H9 (cell line): ENCODE results near the gene EPS8L3. TPM values are rescaled to one million over a fixed set of nuclear protein-coding genes. Genes with fewer than 3 reads are reported as not detected.
"Not testable (repeated sequence)": the region's sequence is repeated elsewhere in the genome, so short reads cannot be mapped to it uniquely, and the experiment has no call there.

ENCODE experiments used
- DNase-seq: peaks from one replicate; pipeline ENCODE4 v3.0.0-alpha.2; 2017
- H2AFZ ChIP-seq: one replicate; pipeline ENCODE4 v1.6.1; 2013; ENCODE audit warnings: mild to moderate bottlenecking, low read length, control low read depth, moderate library complexity
- H2AK5ac ChIP-seq: 2 replicates; pipeline ENCODE4 v1.6.1; 2013; ENCODE audit warnings: low read length, control low read depth, mixed read lengths; ENCODE audit not compliant: insufficient read length
- H2BK120ac ChIP-seq: one replicate; pipeline ENCODE4 v1.6.1; 2013; ENCODE audit warnings: low read depth, mild to moderate bottlenecking, low read length, control low read depth, inconsistent platforms; ENCODE audit not compliant: poor library complexity, severe bottlenecking
- H2BK12ac ChIP-seq: 2 replicates; pipeline ENCODE4 v1.6.1; 2013; ENCODE audit warnings: low read length, control low read depth, mixed read lengths, low read depth; ENCODE audit not compliant: insufficient read length
- H2BK15ac ChIP-seq: 2 replicates; pipeline ENCODE4 v1.6.1; 2013; ENCODE audit warnings: low read depth, low read length, control low read depth
- H2BK20ac ChIP-seq: one replicate; pipeline ENCODE4 v1.6.1; 2013; ENCODE audit warnings: low read depth, mild to moderate bottlenecking, low read length, control low read depth, inconsistent platforms; ENCODE audit not compliant: poor library complexity, severe bottlenecking
- H2BK5ac ChIP-seq: 2 replicates; pipeline ENCODE4 v1.6.1; 2013; ENCODE audit warnings: low read length, control low read depth, mixed read lengths; ENCODE audit not compliant: insufficient read length
- H3K14ac ChIP-seq: 2 replicates; pipeline ENCODE4 v1.6.1; 2013; ENCODE audit warnings: low read length, control low read depth; ENCODE audit not compliant: insufficient read depth
- H3K18ac ChIP-seq: 2 replicates; pipeline ENCODE4 v1.6.1; 2013; ENCODE audit warnings: low read depth, mild to moderate bottlenecking, mixed read lengths, low read length, control low read depth; ENCODE audit not compliant: insufficient read length
- H3K23ac ChIP-seq: 2 replicates; pipeline ENCODE4 v1.6.1; 2013; ENCODE audit warnings: low read length, control low read depth, mixed read lengths, low read depth; ENCODE audit not compliant: insufficient read length
- H3K23me2 ChIP-seq: 2 replicates; pipeline ENCODE4 v1.6.1; 2013; ENCODE audit warnings: low read depth, mild to moderate bottlenecking, mixed read lengths, low read length, control low read depth; ENCODE audit not compliant: insufficient read length, poor library complexity, severe bottlenecking
- H3K27ac ChIP-seq: 2 replicates; pipeline ENCODE4 v1.5.1; 2013; ENCODE audit warnings: low read length, control low read depth, mixed read lengths, low read depth; ENCODE audit not compliant: insufficient read length
- H3K27me3 ChIP-seq: 2 replicates; pipeline ENCODE4 v1.6.1; 2013; ENCODE audit warnings: low read length, control low read depth, inconsistent platforms; ENCODE audit not compliant: insufficient read depth
- H3K4ac ChIP-seq: 2 replicates; pipeline ENCODE4 v1.6.1; 2013; ENCODE audit warnings: low read depth, mild to moderate bottlenecking, control low read depth, inconsistent platforms, low read length, moderate library complexity
- H3K4me1 ChIP-seq: 2 replicates; pipeline ENCODE4 v1.6.1; 2013; ENCODE audit warnings: low read length, control low read depth, inconsistent platforms; ENCODE audit not compliant: insufficient read depth
- H3K4me2 ChIP-seq: 2 replicates; pipeline ENCODE4 v1.6.1; 2013; ENCODE audit warnings: low read length, control low read depth, mixed read lengths; ENCODE audit not compliant: insufficient read length, insufficient read depth
- H3K56ac ChIP-seq: 2 replicates; pipeline ENCODE4 v1.6.1; 2013; ENCODE audit warnings: low read depth, mild to moderate bottlenecking, mixed read lengths, low read length, control low read depth; ENCODE audit not compliant: insufficient read length
- H3K79me1 ChIP-seq: 2 replicates; pipeline ENCODE4 v1.6.1; 2013; ENCODE audit warnings: low read depth, mild to moderate bottlenecking, moderate library complexity, low read length, control low read depth, inconsistent platforms; ENCODE audit not compliant: insufficient read depth, poor library complexity, severe bottlenecking
- H3K79me2 ChIP-seq: 2 replicates; pipeline ENCODE4 v1.6.1; 2013; ENCODE audit warnings: low read length, control low read depth, inconsistent platforms; ENCODE audit not compliant: insufficient read depth
- H3K9ac ChIP-seq: 2 replicates; pipeline ENCODE4 v1.6.1; 2013; ENCODE audit warnings: low read length, control low read depth, mixed read lengths; ENCODE audit not compliant: insufficient read length; ENCODE audit errors: extremely low read depth
- H3K9me3 ChIP-seq: one replicate; pipeline ENCODE4 v1.6.1; 2013; ENCODE audit warnings: low read depth, low read length, inconsistent platforms; ENCODE audit not compliant: control insufficient read depth
- H3T11ph ChIP-seq: one replicate; pipeline ENCODE4 v1.6.1; 2013; ENCODE audit warnings: mild to moderate bottlenecking, low read length, control low read depth, inconsistent platforms
- H4K20me1 ChIP-seq: one replicate; pipeline ENCODE4 v1.6.1; 2013; ENCODE audit not compliant: control insufficient read depth, insufficient read length, insufficient read depth
- H4K5ac ChIP-seq: 2 replicates; pipeline ENCODE4 v1.6.1; 2013; ENCODE audit warnings: low read depth, mild to moderate bottlenecking, mixed read lengths, low read length, control low read depth; ENCODE audit not compliant: insufficient read length
- H4K8ac ChIP-seq: replicated peaks from 2 replicates; pipeline ENCODE4 v1.6.1; 2013; ENCODE audit warnings: low read length, control low read depth, mixed read lengths, low read depth; ENCODE audit not compliant: insufficient read length
- H4K91ac ChIP-seq: 2 replicates; pipeline ENCODE4 v1.6.1; 2013; ENCODE audit warnings: low read depth, mild to moderate bottlenecking, moderate library complexity, mixed read lengths, low read length, control low read depth; ENCODE audit not compliant: insufficient read length
- H3K27ac Mint-ChIP-seq, 3 experiments: 2 replicates in 2 of 3; 3 replicates in 1 of 3; pipeline ENCODE4 v1.8.0; 2020 to 2021; ENCODE audit warnings: mixed read lengths in 3 of 3, mild to moderate bottlenecking in 1 of 3, moderate library complexity in 1 of 3
- H3K27me3 Mint-ChIP-seq: 2 replicates; pipeline ENCODE4 v1.8.0; 2021; ENCODE audit warnings: low read depth, mild to moderate bottlenecking, moderate library complexity, mixed read lengths
- H3K36me3 Mint-ChIP-seq, 3 experiments: 2 replicates in 2 of 3; 3 replicates in 1 of 3; pipeline ENCODE4 v1.8.0; 2020 to 2021; ENCODE audit warnings: low read depth in 3 of 3, mixed read lengths in 3 of 3; ENCODE audit not compliant: insufficient read depth in 1 of 3
- H3K4me1 Mint-ChIP-seq, 2 experiments: 2 replicates each; pipeline ENCODE4 v1.8.0; 2020; ENCODE audit warnings: mixed read lengths in 2 of 2
- H3K4me3 Mint-ChIP-seq, 2 experiments: 2 replicates in 1 of 2; 3 replicates in 1 of 2; pipeline ENCODE4 v1.8.0; 2020 to 2021; ENCODE audit warnings: mild to moderate bottlenecking in 2 of 2, mixed read lengths in 2 of 2, moderate library complexity in 1 of 2
- H3K9me3 Mint-ChIP-seq, 2 experiments: 2 replicates in 1 of 2; 3 replicates in 1 of 2; pipeline ENCODE4 v1.8.0; 2020; ENCODE audit warnings: mild to moderate bottlenecking in 2 of 2, mixed read lengths in 2 of 2, moderate library complexity in 1 of 2
- WGBS: extraction: QIAGEN DNeasy Blood & Tissue Kit; methylation state at CpG from one replicate; pipeline ENCODE4 v1.1.7; 2013; ENCODE audit warnings: missing lambda C conversion rate, low lambda C conversion rate, mixed read lengths; ENCODE audit not compliant: insufficient read length; ENCODE audit errors: extremely low coverage; 5-methylcytosine and 5-hydroxymethylcytosine counted together
- total RNA-seq: library from RNA; stranded (reverse); gene quantifications from 2 replicates; pipeline ENCODE4 v1.2.1, GENCODE V29; 2021
- TF ChIP-seq, protein P1 (sequence below): fragments of 200-600 bp; sonication (generic); conservative IDR thresholded peaks from 3 replicates; pipeline ENCODE4 v1.8.0; 2021; ENCODE audit warnings: antibody characterized with exemption, mild to moderate bottlenecking

The EPS8L3 gene
- total RNA-seq, 1 experiment from 2014 or later: not detected

GRCh38 chr1:109704173-109704572 is 59.5 kb downstream of the EPS8L3 start:
- Histone ChIP-seq H3T11ph (no peak overlapping the region), H3K9ac (no peak overlapping the region), H2BK120ac (no peak overlapping the region), H4K20me1 (no peaks in the 10 kb centered on the region), H4K8ac (no peak overlapping the region), H4K5ac (no peak overlapping the region), H2AK5ac (no peak overlapping the region), H3K23me2 (no peaks in the 10 kb centered on the region), H4K91ac (no peak overlapping the region), H3K18ac (no peak overlapping the region), H2BK15ac (no peak overlapping the region), H3K56ac (no peak overlapping the region), H2BK20ac (no peak overlapping the region), H3K27ac (no peak overlapping the region), H3K4me2 (no peak overlapping the region), H2BK5ac (no peak overlapping the region), H3K14ac (no peak overlapping the region), H3K9me3 (no peaks in the 10 kb centered on the region), H3K4me1 (no peaks in the 10 kb centered on the region), H3K4ac (no peak overlapping the region), H3K79me1 (no peaks in the 10 kb centered on the region), H3K79me2 (no peaks in the 10 kb centered on the region), H3K27me3 (no peaks in the 10 kb centered on the region), H2BK12ac (no peak overlapping the region), H3K23ac (no peak overlapping the region), H2AFZ (no peak overlapping the region)
- H3K9me3 Mint-ChIP-seq: peaks cover 19 to 32% of the 10 kb centered on the region in 2 experiments
- peaks cover 13% of the 10 kb centered on the region for H3K27me3 Mint-ChIP-seq
- no peak for DNase-seq
- H3K36me3 Mint-ChIP-seq: peaks cover 7 to 21% (median 9%) of the 10 kb centered on the region in 3 experiments; a peak in 6 of 7 replicates
- no peak overlapping the region for H3K27ac Mint-ChIP-seq
- TF ChIP-seq, protein P1, sequence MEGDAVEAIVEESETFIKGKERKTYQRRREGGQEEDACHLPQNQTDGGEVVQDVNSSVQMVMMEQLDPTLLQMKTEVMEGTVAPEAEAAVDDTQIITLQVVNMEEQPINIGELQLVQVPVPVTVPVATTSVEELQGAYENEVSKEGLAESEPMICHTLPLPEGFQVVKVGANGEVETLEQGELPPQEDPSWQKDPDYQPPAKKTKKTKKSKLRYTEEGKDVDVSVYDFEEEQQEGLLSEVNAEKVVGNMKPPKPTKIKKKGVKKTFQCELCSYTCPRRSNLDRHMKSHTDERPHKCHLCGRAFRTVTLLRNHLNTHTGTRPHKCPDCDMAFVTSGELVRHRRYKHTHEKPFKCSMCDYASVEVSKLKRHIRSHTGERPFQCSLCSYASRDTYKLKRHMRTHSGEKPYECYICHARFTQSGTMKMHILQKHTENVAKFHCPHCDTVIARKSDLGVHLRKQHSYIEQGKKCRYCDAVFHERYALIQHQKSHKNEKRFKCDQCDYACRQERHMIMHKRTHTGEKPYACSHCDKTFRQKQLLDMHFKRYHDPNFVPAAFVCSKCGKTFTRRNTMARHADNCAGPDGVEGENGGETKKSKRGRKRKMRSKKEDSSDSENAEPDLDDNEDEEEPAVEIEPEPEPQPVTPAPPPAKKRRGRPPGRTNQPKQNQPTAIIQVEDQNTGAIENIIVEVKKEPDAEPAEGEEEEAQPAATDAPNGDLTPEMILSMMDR: peak; percentile 43; the same call in 2 of the 3 replicates
- WGBS: no CpG with 5 or more reads among the region's 8 CpGs
- H3K4me1 Mint-ChIP-seq: peaks cover 0 to 3% of the 10 kb centered on the region in 2 experiments; a peak in 2 of 4 replicates
- H3K4me3 Mint-ChIP-seq: no peak overlapping the region

- H4K20me1 ChIP-seq, H2BK20ac ChIP-seq, H3K4ac ChIP-seq, H3K4me3 Mint-ChIP-seq, H2AK5ac ChIP-seq, H3K79me1 ChIP-seq, H3K18ac ChIP-seq, H3K27ac Mint-ChIP-seq, H2BK120ac ChIP-seq, H3K23ac ChIP-seq, H2BK12ac ChIP-seq, H4K91ac ChIP-seq, H3K36me3 Mint-ChIP-seq, H3K79me2 ChIP-seq, H3K27ac ChIP-seq, H3K9ac ChIP-seq, H3K4me2 ChIP-seq, H2AFZ ChIP-seq, H3K9me3 ChIP-seq, H3K27me3 Mint-ChIP-seq, H3K23me2 ChIP-seq, H4K8ac ChIP-seq, H3K14ac ChIP-seq, H3T11ph ChIP-seq, H3K4me1 ChIP-seq, H2BK5ac ChIP-seq, H3K4me1 Mint-ChIP-seq, DNase-seq, H3K27me3 ChIP-seq, H4K5ac ChIP-seq, H3K56ac ChIP-seq, H2BK15ac ChIP-seq: not testable (repeated sequence)
- WGBS: no CpG with 5 or more reads among the region's 3 CpGs
- H3K9me3 Mint-ChIP-seq: peaks cover 10 to 20% of the 10 kb centered on the region in 2 experiments
Observed at GRCh38 chr1:109702940-109703339, 60.8 kb downstream of the EPS8L3 start.
